Upper lobe of left lung (tissue), 4 donors: ENCODE data around the gene XRN2.

Experiments used
- CTCF ChIP-seq, 6 experiments: fragments of 450-650 bp in 4 of 6; fragments of 200-600 bp in 2 of 6; sonication (generic) in 2 of 6; IDR thresholded peaks; one replicate each; pipeline ENCODE4 v1.5.1; 2016 to 2019; ENCODE audit warnings: antibody characterized with exemption in 6 of 6
- EP300 ChIP-seq, 4 donors: sonication (generic); formaldehyde crosslinking; IDR thresholded peaks; one replicate each; pipeline ENCODE4 v1.5.1; 2017; ENCODE audit warnings: antibody characterized with exemption in 4 of 4, control low read depth in 2 of 4
- POLR2A ChIP-seq, 4 donors: fragments of 450-650 bp; IDR thresholded peaks; one replicate each; pipeline ENCODE4 v1.5.1; 2016 to 2017; ENCODE audit warnings: antibody characterized with exemption in 4 of 4, mild to moderate bottlenecking in 2 of 4
- POLR2AphosphoS5 ChIP-seq, 2 donors: sonication (generic); formaldehyde crosslinking; IDR thresholded peaks; one replicate each; pipeline ENCODE4 v1.5.1; 2017; ENCODE audit warnings: antibody characterized with exemption in 2 of 2

DNA sequence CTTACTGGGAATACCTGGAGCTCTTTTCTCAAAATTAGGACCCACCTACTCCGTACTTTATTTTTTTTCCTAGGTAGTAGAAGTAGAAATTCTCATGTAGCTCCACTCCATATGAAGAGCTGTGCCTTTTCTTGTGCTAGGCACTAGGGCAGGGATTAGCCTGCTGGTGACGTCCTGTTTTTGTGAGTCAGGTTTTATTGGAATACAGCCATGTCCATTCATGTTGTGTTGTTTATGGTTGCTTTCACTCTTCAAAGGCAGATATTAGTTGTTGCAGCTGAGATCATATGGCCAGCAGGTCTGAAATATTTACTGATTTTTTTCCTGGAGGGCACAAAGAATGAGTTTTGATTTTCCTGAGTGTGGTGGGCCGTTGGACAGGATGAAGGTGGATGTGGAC, 20.5 kb downstream of the XRN2 start:
- TF ChIP-seq POLR2A (IDR thresholded peaks at IDR 0.05) (no peak), CTCF (IDR thresholded peaks at IDR 0.05) (no peak), POLR2AphosphoS5 (IDR thresholded peaks at IDR 0.05) (no peak), EP300 (IDR thresholded peaks at IDR 0.05) (no peak)
